K562 (cell line): ENCODE measurements around the gene SLX9. TPM values are rescaled to one million over a fixed set of nuclear protein-coding genes. Genes with fewer than 3 reads are reported as not detected.
A peak's percentile ranks its signal among the peaks of the same experiment; 100 is the strongest.

Experiments used
- ATAC-seq: fragments of 200-7000 bp; cut with Tn5 transposase; 3 replicates; pipeline ENCODE4 v1.9.1; 2020; ENCODE audit warnings: moderate library complexity
- BruUV-seq: library from RNA; stranded (reverse); fragments of 400-500 nt; replicated peaks from 2 replicates; lab custom pipeline; 2021; lab: Mats Ljungman, UMichigan
- CTCF ChIA-PET: fragments of 300-600 bp; formaldehyde crosslinking; extraction: SDS; loops from one replicate; lab custom pipeline; 2021; ENCODE audit warnings: low intra/inter-chr PET ratio; lab: Yijun Ruan, JAX
- POLR2A ChIA-PET: fragments of 300-600, 350-650 bp; sonication (Branson Sonifier 250); formaldehyde crosslinking; extraction: SDS; loops from one replicate; lab custom pipeline; 2021; ENCODE audit warnings: antibody characterized with exemption, inconsistent platforms; lab: Yijun Ruan, JAX
- DNase-seq, 4 experiments: peaks; one replicate each; pipeline versions ENCODE4 v3.0.0 to v3.0.0-alpha.2; 2011 to 2018; ENCODE audit warnings: low spot score in 3 of 4, mixed read lengths in 3 of 4; ENCODE audit errors: extremely low read depth in 1 of 4
- FAIRE-seq: peaks from 2 replicates; lab custom pipeline; 2011; peaks lifted over from hg19 to GRCh38; lab: Jason Lieb, UNC
- H2AFZ ChIP-seq: 2 replicates; pipeline ENCODE4 v1.6.0; 2011; ENCODE audit warnings: low read depth, low read length, control low read depth, inconsistent platforms
- H3K27ac ChIP-seq: fragments of 200-600 bp; 3 replicates; pipeline ENCODE4 v1.8.0; 2011; ENCODE audit warnings: low read depth, mild to moderate bottlenecking, control low read depth, inconsistent platforms, low read length, moderate library complexity, mixed read lengths; ENCODE audit errors: extremely low read depth
- H3K27me3 ChIP-seq, 2 experiments: fragments of 300-600 bp in 1 of 2; 2 replicates in 1 of 2; 3 replicates in 1 of 2; pipeline versions ENCODE4 v1.6.0 to v1.8.0; 2011; ENCODE audit warnings: inconsistent platforms in 2 of 2, low read length in 2 of 2, mild to moderate bottlenecking in 1 of 2, mixed read lengths in 1 of 2, moderate library complexity in 1 of 2; ENCODE audit not compliant: control insufficient read depth in 2 of 2, insufficient read depth in 2 of 2
- H3K36me3 ChIP-seq: fragments of 300-600 bp; 3 replicates; pipeline ENCODE4 v1.8.0; 2011; ENCODE audit warnings: mild to moderate bottlenecking, low read length, inconsistent platforms; ENCODE audit not compliant: control insufficient read depth, insufficient read depth
- H3K4me1 ChIP-seq, 2 experiments: fragments of 200-600 bp in 1 of 2; replicated peaks in 1 of 2; 2 replicates in 1 of 2; 3 replicates in 1 of 2; pipeline versions ENCODE4 v1.5.1 to v1.8.0; 2011; ENCODE audit warnings: inconsistent platforms in 2 of 2, low read length in 2 of 2, mild to moderate bottlenecking in 1 of 2, mixed read lengths in 1 of 2, moderate library complexity in 1 of 2; ENCODE audit not compliant: control insufficient read depth in 2 of 2, insufficient read depth in 2 of 2
- H3K4me2 ChIP-seq: 2 replicates; pipeline ENCODE4 v1.6.1; 2011; ENCODE audit warnings: low read length, control low read depth, inconsistent platforms, mixed read lengths; ENCODE audit not compliant: insufficient read depth
- H3K4me3 ChIP-seq: fragments of 200-600 bp; sonication (generic), shearing (Covaris generic); 2 replicates; pipeline ENCODE4 v1.5.1; 2016; ENCODE audit warnings: control low read depth, inconsistent platforms
- H3K79me2 ChIP-seq: fragments of 200-600 bp; 3 replicates; pipeline ENCODE4 v1.8.0; 2011; ENCODE audit warnings: low read length, inconsistent platforms; ENCODE audit not compliant: control insufficient read depth, insufficient read depth
- H3K9ac ChIP-seq, 2 experiments: 2 replicates each; pipeline versions ENCODE4 v1.6.0 to v1.6.1; 2011; ENCODE audit warnings: low read depth in 2 of 2, low read length in 2 of 2, control low read depth in 1 of 2, inconsistent platforms in 1 of 2, mild to moderate bottlenecking in 1 of 2, mixed read lengths in 1 of 2; ENCODE audit not compliant: insufficient read depth in 1 of 2
- H3K9me1 ChIP-seq: one replicate; pipeline ENCODE4 v1.6.0; 2011; ENCODE audit warnings: inconsistent platforms, mild to moderate bottlenecking, low read length, moderate library complexity; ENCODE audit not compliant: control insufficient read depth, insufficient read depth
- H3K9me3 ChIP-seq: replicated peaks from 2 replicates; pipeline ENCODE4 v1.5.1; 2011; ENCODE audit warnings: low read depth, low read length, inconsistent platforms; ENCODE audit not compliant: control insufficient read depth, insufficient read depth
- H4K20me1 ChIP-seq: replicated peaks from 2 replicates; pipeline ENCODE4 v1.6.1; 2011; ENCODE audit warnings: low read length, inconsistent platforms, mixed read lengths; ENCODE audit not compliant: control insufficient read depth, insufficient read depth
- ETS2 ChIP-seq: IDR thresholded peaks from 2 replicates; pipeline ENCODE4 v1.6.1; 2016; ENCODE audit warnings: borderline replicate concordance, missing genetic modification characterization, mild to moderate bottlenecking, moderate library complexity, missing compliant biosample characterization; ENCODE audit not compliant: poor library complexity, severe bottlenecking
- KLF13 ChIP-seq: fragments of 450-650 bp; IDR thresholded peaks from 2 replicates; pipeline ENCODE4 v1.6.1; 2016; ENCODE audit warnings: missing genetic modification characterization, low read depth, mild to moderate bottlenecking, missing compliant biosample characterization, moderate library complexity, borderline replicate concordance
- WGBS: fragments of 100-300 bp; shearing (Covaris generic); methylation state at CpG from one replicate; pipeline ENCODE4 v1.1.6; 2016; ENCODE audit warnings: low coverage, mixed read lengths; ENCODE audit not compliant: insufficient coverage; ENCODE audit errors: missing lambda C conversion rate; 5-methylcytosine and 5-hydroxymethylcytosine counted together
- in situ Hi-C: fragments of 300-500 bp; cut with MboI; formaldehyde crosslinking; loops from 4 replicates; pipeline ENCODE4 v1.15.0; 2018; ENCODE audit warnings: inconsistent platforms, mixed read lengths
- intact Hi-C: fragments of 100-400 bp; cut with micrococcal nuclease; formaldehyde crosslinking; loops from 2 replicates; pipeline ENCODE4 v1.14.2; 2022
- polyA plus RNA-seq, 8 experiments: library from polyadenylated mRNA; depleted of rRNA in 4 of 8; stranded (reverse) in 5 of 8; unstranded in 3 of 8; fragments of >200 nt; fragmentation: Nextera tagmentation in 2 of 8; fragmentation: Illumina TruSeq in 1 of 8; extraction: Ambion mirVana in 2 of 8; extraction: Trizol in 1 of 8; gene quantifications; 2 replicates each; pipeline versions ENCODE4 v1.2.1 to v1.2.3, GENCODE V29; 2011 to 2014; ENCODE audit warnings: inconsistent platforms in 1 of 8, missing spikeins in 1 of 8
- total RNA-seq, 7 experiments: library from RNA; depleted of rRNA in 6 of 7; stranded (reverse); fragments of >200 nt in 6 of 7; fragmentation: Illumina TruSeq in 2 of 7; extraction: Trizol in 2 of 7; gene quantifications; 2 replicates each; pipeline versions ENCODE4 v1.2.1 to v1.2.3, GENCODE V29; 2011 to 2021; ENCODE audit warnings: low replicate concordance in 1 of 7

The SLX9 gene
- total and polyA plus RNA-seq, 9 of the 15 experiments (the other 6 are each of a cell fraction or from before 2014, with no cell fraction given) = 1.2 to 75.5 (median 16.5) TPM

DNA sequence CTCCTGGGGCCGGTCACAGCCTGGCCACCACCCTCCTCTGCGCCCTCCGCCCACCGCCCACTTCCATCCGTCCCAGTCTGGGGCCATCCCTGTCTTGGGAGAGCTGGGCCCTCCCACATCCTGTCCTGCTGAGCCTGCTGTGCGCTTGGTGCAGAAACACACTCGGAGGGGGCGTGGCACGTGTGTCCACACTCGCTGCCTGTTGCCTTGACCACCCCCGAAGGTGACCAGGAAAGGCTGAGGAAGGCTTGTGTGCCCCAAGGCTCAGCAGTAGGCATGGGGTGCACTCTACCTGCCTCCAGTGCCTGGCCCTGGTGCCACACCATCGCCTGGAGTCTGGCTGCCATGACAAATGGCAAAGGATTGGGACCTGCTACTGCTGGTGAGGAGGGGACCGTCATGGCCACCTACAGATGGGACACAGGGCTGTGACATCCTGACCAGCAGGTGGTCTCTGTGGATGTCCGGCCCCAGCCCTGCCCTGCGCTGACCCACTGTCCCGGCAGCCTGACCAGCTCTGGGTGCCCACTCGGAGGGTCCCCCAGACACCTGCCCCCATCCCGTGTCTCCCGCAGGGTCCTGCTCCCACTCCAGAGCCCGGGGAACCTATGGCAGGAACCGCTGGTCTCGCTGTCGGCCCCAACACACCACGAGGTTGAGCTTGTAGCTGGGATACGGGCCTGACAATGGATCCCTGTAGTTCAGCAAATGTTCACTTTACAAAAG, 43.1 kb upstream of the SLX9 start:
- no peak overlapping the region for H2AFZ ChIP-seq
- no peak for ATAC-seq
- no peaks in the 10 kb centered on the region for H3K36me3 ChIP-seq
- peaks cover 41 to 86% of the 10 kb centered on the region in 2 experiments for H3K27me3 ChIP-seq
- peaks cover 3% of the 10 kb centered on the region for H3K9me1 ChIP-seq
- BruUV-seq = no TSS peak
- intact Hi-C loops (no loop called here), in situ Hi-C loops (no loop called here)
- no peak overlapping the region for H3K4me2 ChIP-seq
- DNase-seq = peak in 3 of 4 experiments; percentile 44 to 56 (median 56)
- peaks cover 2% of the 10 kb centered on the region for H3K9me3 ChIP-seq
- H3K4me1 ChIP-seq = peaks cover 6 to 68% of the 10 kb centered on the region in 2 experiments
- no peaks in the 10 kb centered on the region for H3K79me2 ChIP-seq
- no peak for FAIRE-seq
- POLR2A ChIA-PET = interaction anchor here (0.6 to 1.3 kb wide), 6 partner anchors 13 to 339 kb away, joined by 3 to 5 read pairs (median 3); no protein-coding TSS in a partner anchor
- 30% methylated on average over 25 of the region's 25 CpGs for WGBS
- H3K4me3 ChIP-seq = no peak overlapping the region
- H4K20me1 ChIP-seq = 0 out of 2 replicates have a peak, but pooled peaks cover 12% of the 10 kb centered on the region
- H3K27ac ChIP-seq = no peak overlapping the region
- TF ChIP-seq KLF13 (tag) = peak; percentile 60; the same call in 1 of the 2 replicates
- no peak for TF ChIP-seq ETS2 (tag)
- CTCF ChIA-PET = no interaction called here
- H3K9ac ChIP-seq = peak overlapping the region in 1 of 2 experiments; percentile 62; a peak in 2 of 4 replicates
